ENCODE data around the gene CFAP251.
"Not testable (repeated sequence)": the region's sequence is repeated elsewhere in the genome, so short reads cannot be mapped to it uniquely, and the experiment has no call there.

The CFAP251 gene

GRCh38 chr12:121905746-121906145 is 12.6 kb upstream of the CFAP251 start:
- no peak for DNase-seq

DNA sequence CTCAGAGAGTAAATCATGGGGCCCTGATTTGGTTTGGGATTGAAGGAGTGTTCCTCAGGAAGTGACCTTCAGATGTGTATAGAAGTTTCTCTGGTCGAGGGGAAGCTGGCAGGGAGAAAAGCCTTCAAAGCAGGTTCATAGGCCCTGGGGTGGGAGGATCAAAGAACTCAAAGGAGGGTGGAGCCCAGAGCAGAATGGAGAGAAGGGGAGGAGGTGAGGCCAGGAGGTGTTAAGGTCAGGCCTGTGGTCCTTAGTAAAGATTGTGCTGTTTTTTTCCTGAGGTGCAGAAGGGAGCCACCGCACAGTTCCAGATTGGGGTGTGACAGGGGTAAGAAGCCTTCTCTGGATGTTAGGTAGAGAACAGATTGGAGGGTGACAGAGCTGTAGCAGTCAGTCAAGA is 9.7 kb upstream of the CFAP251 start:
- no peak for DNase-seq

- no peak for DNase-seq
Observed at GRCh38 chr12:121911824-121912585, 6.4 kb upstream of the CFAP251 start.

GRCh38 chr12:121915841-121916321 is 2.5 kb upstream of the CFAP251 start:
- DNase-seq, result no peak

- peak; percentile 13 for DNase-seq
Observed at GRCh38 chr12:121916719-121917118, 1.7 kb upstream of the CFAP251 start.

GRCh38 chr12:121918679-121919038 is 267 bp downstream of the CFAP251 start:
- DNase-seq, result no peak

GRCh38 chr12:121921066-121921465 is 2.7 kb downstream of the CFAP251 start:
- DNase-seq, result no peak

DNA sequence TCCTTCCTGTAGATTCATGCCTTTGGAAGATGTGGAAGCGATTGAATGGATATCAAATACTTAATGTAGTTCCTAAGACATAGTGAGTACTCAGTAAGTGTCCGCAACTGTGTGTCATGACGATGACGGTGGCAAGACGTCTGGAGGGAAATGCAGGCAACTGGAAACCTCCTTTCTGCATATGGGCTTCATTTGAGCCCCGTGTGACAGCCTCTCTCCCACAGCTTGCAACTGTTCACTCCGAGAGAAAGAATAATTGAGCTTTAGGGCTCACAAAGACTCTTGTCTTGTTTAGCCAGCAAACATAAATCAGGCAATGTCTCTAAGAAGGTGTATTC is 6.9 kb downstream of the CFAP251 start:
- DNase-seq, result no peak

- no peak for DNase-seq
Observed at GRCh38 chr12:121926874-121927706, 8.7 kb downstream of the CFAP251 start.

DNA sequence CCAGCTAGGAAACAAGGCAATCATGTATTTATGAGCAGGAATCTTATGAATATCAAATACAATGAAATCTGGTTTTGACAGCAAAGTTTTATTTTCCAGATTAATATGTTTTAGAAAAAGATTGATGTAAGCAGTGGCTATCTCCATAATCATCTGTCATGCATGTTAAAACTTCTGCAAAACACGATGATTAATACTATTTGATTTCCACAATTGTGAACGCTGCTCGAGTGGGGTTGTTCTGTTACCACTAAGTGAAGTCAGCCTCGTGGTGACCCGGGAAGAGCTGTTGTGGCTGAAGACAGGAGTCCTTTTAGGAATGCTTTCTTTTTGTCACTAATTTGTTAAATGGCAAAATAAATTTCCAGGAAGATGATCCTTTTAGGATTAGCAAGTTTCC is 9.4 kb downstream of the CFAP251 start:
- DNase-seq, result no peak

- not testable (repeated sequence) for DNase-seq
Observed at GRCh38 chr12:121929545-121929944, 11.2 kb downstream of the CFAP251 start.

DNA sequence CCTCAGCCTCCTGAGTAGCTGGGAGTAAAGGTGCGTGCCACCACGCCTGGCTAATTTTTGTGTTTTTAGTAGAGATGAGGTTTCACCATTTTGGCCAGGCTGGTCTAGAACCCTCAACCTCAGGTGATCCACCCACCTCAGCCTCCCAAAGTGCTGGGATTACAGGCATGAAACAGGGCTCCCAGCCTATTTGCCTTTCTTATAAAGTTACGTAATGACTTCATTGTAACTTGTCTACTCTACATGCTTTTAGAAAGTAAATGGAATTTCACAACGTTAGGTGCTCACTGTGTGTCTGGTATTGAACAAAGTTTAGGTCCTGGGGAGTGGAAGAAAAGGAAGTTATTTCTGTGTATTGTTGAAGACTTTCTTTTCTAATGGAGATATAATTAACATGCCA is 12.5 kb downstream of the CFAP251 start:
- DNase-seq, result no peak

- DNase-seq, result no peak
Observed at GRCh38 chr12:121932176-121932536, 13.8 kb downstream of the CFAP251 start.

DNA sequence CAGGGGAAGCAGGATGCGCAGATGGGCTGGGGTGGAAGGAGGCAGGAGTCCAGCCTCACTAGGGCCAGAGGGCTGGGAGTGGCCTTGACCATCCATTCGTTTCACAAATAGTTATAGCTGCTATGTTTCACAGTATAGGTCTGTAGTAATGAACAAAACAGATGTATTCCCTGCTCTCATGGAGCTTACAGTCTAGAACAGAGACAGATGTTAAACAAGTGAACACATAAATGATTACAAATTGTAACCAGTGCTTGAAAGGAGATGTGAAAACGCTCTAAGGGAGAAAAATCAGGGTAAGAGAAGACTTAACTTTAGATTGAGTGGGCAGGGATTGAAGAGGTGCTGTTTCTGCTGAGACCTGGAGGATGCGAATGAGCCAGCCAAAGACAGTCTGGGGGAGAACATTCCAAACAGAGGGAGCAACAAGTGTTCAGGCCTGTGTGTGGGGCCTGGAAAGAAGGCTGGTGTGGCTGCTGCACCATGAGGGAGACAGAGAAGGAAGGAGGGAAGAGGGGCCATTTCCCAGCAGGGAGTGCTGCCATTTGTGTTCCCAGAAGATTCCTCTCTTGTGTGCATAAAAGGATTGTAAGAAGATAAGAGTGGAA is 14.6 kb downstream of the CFAP251 start:
- DNase-seq, result no peak

GRCh38 chr12:121933522-121934308 is 15.3 kb downstream of the CFAP251 start:
- DNase-seq, result no peak

- DNase-seq, result no peak
Observed at GRCh38 chr12:121934309-121934664, 15.9 kb downstream of the CFAP251 start.

- no peak for DNase-seq
Observed at GRCh38 chr12:121937654-121938053, 19.3 kb downstream of the CFAP251 start.

DNA sequence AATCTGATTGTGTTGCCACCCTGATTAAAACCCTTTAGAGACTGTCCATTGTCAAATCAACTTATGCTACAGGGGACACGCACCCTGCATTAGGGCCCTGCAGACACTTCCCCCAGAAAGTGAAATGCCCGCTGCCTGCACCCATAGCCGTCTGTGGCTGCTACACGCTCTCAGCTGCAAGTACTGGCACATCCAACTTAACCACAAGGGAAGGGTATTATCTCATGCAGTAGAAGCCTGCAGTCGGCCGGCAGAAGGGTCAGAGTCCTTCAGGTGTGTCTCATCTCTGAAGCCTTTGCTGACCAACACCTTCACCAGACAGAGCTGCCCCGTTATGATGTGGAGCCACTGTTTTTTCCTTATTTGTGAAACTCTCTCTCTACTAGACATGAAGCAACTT is 20.8 kb downstream of the CFAP251 start:
- no peak for DNase-seq

DNA sequence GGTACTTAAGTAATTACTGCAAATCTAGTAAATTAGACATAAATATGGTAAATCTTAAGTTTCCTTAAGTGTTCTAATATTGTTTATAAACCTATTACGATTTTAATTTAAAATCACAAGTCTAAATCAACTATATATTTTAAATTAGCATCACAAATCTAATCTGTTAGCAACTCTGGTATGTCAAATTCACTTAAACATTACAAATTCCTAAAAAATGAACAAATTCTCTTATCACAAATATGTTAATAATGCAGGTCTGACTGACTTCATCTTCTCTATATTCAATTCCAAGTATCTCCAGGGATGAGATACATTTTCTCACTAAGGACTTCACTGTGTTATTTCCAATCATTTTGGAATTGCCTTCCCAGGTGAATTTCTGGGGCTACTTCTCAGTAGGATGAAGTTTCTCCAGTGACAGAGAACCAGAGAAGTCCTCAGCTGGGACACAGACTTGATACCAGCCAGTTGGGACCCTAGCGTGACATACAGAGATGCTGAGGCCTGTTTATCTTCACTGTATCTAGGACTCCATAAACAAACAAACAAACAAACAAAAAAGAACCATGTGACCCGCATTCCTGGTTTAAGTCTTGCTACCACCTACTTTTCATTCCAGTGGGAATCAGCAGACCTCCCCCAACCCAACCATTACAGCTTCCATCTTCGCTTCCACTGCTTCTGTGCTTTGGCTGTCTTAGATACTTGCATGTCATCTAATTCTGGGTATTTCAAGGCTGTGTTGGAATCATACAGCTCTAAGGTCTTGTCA is 21.8 kb downstream of the CFAP251 start:
- no peak for DNase-seq

- no peak for DNase-seq
Observed at GRCh38 chr12:121942145-121942718, 23.8 kb downstream of the CFAP251 start.

DNA sequence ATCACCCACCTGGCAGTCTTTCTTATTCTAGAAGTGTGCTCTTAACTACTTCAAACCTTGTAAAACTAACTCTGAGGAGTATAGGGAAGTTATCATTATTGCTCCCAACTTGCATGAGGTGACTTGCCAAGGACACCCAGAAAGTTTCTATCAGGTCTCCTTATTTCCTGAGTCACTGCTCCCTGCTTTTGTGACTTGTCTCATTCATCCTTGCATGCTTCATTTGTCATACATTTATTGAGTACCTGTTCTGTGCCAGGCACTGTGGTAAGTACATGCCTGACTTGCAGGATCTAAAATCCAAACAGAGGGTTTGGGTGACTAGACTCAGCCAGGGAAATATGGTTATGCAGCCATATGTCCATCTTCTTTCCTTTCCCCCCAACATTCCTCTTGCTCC is 25.5 kb downstream of the CFAP251 start:
- no peak for DNase-seq
